Sciatic nerve (tissue), 2 donors: ENCODE results near the gene ZNF486. TPM values are rescaled to one million over a fixed set of nuclear protein-coding genes. Genes with fewer than 3 reads are reported as not detected.
"Not testable (repeated sequence)": the region's sequence is repeated elsewhere in the genome, so short reads cannot be mapped to it uniquely, and the experiment has no call there.

Experiments
- ATAC-seq: fragments of 200-7000 bp; cut with Tn5 transposase; one replicate; pipeline ENCODE4 v1.9.1; 2020; ENCODE audit warnings: mild to moderate bottlenecking, moderate library complexity
- DNase-seq: peaks from one replicate; pipeline ENCODE4 v3.0.0-alpha.2; 2020; ENCODE audit warnings: low spot score
- intact Hi-C: fragments of 100-400 bp; cut with DNase I; formaldehyde crosslinking; loops from one replicate; pipeline ENCODE4 v1.14.2; 2022
- total RNA-seq: library from RNA; stranded (reverse); fragmentation: NEBNext Ultra II Directional; extraction: Animal tissue kit (Norgen Biotek cat#: 25700); gene quantifications from one replicate; pipeline ENCODE4 v1.2.1, GENCODE V29; 2021
- donor health status: DM: no; HTN: no; CAD: no.
- donor health status: DM: no; HTN: no; CAD: no.

The ZNF486 gene
- total RNA-seq, result 5.1 TPM

- intact Hi-C loops, result no loop called here
- DNase-seq, result peak; percentile 98
- peak; percentile 99 for ATAC-seq
These were observed at the start of gene ZNF486 for GRCh38 chr19:20167020-20167644. ZNF486 (plus strand) TSS chr19:20167214; CDS start chr19:20167331, 117 bp downstream.

- ATAC-seq, intact Hi-C loops, DNase-seq: not testable (repeated sequence)
These were observed 48.8 kb upstream of the ZNF486 start for GRCh38 chr19:20118064-20118839.

- intact Hi-C loops, result no loop called here
- DNase-seq (no peak), ATAC-seq (no peak)
These were observed 42.1 kb upstream of the ZNF486 start for GRCh38 chr19:20124879-20125278.

- ATAC-seq, intact Hi-C loops, DNase-seq: not testable (repeated sequence)
These were observed 34.1 kb upstream of the ZNF486 start for GRCh38 chr19:20132933-20133332.

- intact Hi-C loops, ATAC-seq, DNase-seq: not testable (repeated sequence)
These were observed 29.3 kb upstream of the ZNF486 start for GRCh38 chr19:20137714-20138113.

GRCh38 chr19:20151617-20152145 lies 15.3 kb upstream of the ZNF486 start:
- ATAC-seq (peak; percentile 63), DNase-seq (no peak)
- intact Hi-C loops, result no loop called here

GRCh38 chr19:20152506-20152905 lies 14.5 kb upstream of the ZNF486 start:
- DNase-seq, intact Hi-C loops: not testable (repeated sequence)
- ATAC-seq, result peak; percentile 86

GRCh38 chr19:20153281-20153680 lies 13.7 kb upstream of the ZNF486 start:
- intact Hi-C loops, result no loop called here
- ATAC-seq, result no peak
- DNase-seq, result no peak

- DNase-seq, result no peak
- intact Hi-C loops, result no loop called here
- ATAC-seq, result no peak
These were observed 12.4 kb upstream of the ZNF486 start for GRCh38 chr19:20154636-20155035.

- DNase-seq (no peak), ATAC-seq (no peak)
- intact Hi-C loops, result no loop called here
These were observed 4.2 kb upstream of the ZNF486 start for GRCh38 chr19:20162821-20163220.

GRCh38 chr19:20164456-20164855 lies 2.6 kb upstream of the ZNF486 start:
- DNase-seq (no peak), ATAC-seq (no peak)
- intact Hi-C loops, result no loop called here

GRCh38 chr19:20165971-20166592 lies 932 bp upstream of the ZNF486 start:
- intact Hi-C loops, result no loop called here
- DNase-seq (no peak), ATAC-seq (no peak)

- intact Hi-C loops, result no loop called here
- ATAC-seq, result peak; percentile 8
- DNase-seq, result no peak
These were observed 673 bp downstream of the ZNF486 start for GRCh38 chr19:20167651-20168122.

- DNase-seq (no peak), ATAC-seq (no peak)
- intact Hi-C loops, result no loop called here
These were observed 4.3 kb downstream of the ZNF486 start for GRCh38 chr19:20171285-20171684.

GRCh38 chr19:20175848-20176247 lies 8.8 kb downstream of the ZNF486 start:
- intact Hi-C loops, ATAC-seq, DNase-seq: not testable (repeated sequence)

GRCh38 chr19:20179956-20180355 lies 12.9 kb downstream of the ZNF486 start:
- ATAC-seq, DNase-seq, intact Hi-C loops: not testable (repeated sequence)

GRCh38 chr19:20182222-20182785 lies 15.3 kb downstream of the ZNF486 start:
- ATAC-seq, result no peak
- DNase-seq, result no peak
- intact Hi-C loops, result no loop called here

GRCh38 chr19:20186174-20186573 lies 19.2 kb downstream of the ZNF486 start:
- intact Hi-C loops, result no loop called here
- DNase-seq (no peak), ATAC-seq (peak; percentile 68)

GRCh38 chr19:20197747-20198146 lies 30.7 kb downstream of the ZNF486 start:
- ATAC-seq (no peak), DNase-seq (no peak)
- intact Hi-C loops, result no loop called here
